DND-41 (cell line): ENCODE results near the gene RNPEPL1.

Experiments used
- EZH2 ChIP-seq: IDR thresholded peaks from 3 replicates; pipeline ENCODE4 v1.6.1; 2012; ENCODE audit warnings: borderline replicate concordance, low read depth, mild to moderate bottlenecking, moderate library complexity, low read length, inconsistent platforms; ENCODE audit not compliant: severe bottlenecking
- TF ChIP-seq, protein P1 (sequence below): IDR thresholded peaks from 2 replicates; pipeline ENCODE4 v1.5.1; 2012; ENCODE audit warnings: borderline replicate concordance, low read length, moderate library complexity, mild to moderate bottlenecking; ENCODE audit not compliant: poor library complexity, severe bottlenecking; ENCODE audit errors: extremely low read depth

DNA sequence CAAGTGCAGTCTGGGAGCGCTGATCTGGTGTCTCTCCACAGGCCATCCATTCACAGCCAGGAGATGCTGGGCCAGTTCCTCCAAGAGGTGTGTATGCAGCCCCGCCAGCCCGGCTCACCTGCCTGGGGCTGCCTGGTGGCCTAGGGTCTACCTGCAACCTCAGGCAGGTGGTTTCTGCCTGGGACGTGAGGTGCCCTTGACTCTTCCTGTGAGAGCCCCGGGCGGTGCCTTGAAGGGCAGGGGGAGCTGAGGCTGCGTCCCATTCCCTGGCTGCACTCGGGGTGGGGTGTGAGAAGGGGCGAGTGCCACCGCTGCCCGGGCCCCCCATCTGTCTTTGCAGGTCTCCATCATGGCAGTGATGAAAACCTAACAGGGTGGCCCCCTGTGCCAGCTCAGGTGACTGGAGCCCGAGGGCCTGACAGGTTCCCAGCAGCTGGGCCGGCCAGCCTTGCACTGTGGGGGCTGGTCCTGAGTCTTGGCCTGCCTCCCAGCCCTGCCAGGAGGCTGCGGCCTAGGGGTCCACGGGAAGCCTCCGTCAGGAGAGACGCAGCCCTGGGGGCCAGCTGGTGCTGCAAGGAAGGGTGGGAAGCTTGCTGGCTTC lies 30.1 kb downstream of the RNPEPL1 start:
- TF ChIP-seq, protein P1, sequence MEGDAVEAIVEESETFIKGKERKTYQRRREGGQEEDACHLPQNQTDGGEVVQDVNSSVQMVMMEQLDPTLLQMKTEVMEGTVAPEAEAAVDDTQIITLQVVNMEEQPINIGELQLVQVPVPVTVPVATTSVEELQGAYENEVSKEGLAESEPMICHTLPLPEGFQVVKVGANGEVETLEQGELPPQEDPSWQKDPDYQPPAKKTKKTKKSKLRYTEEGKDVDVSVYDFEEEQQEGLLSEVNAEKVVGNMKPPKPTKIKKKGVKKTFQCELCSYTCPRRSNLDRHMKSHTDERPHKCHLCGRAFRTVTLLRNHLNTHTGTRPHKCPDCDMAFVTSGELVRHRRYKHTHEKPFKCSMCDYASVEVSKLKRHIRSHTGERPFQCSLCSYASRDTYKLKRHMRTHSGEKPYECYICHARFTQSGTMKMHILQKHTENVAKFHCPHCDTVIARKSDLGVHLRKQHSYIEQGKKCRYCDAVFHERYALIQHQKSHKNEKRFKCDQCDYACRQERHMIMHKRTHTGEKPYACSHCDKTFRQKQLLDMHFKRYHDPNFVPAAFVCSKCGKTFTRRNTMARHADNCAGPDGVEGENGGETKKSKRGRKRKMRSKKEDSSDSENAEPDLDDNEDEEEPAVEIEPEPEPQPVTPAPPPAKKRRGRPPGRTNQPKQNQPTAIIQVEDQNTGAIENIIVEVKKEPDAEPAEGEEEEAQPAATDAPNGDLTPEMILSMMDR, result no peak
- TF ChIP-seq EZH2, result no peak
